Testis (tissue), 3 donors: ENCODE measurements around the gene CDYL2. TPM values are rescaled to one million over a fixed set of nuclear protein-coding genes. Genes with fewer than 3 reads are reported as not detected.

Experiments
- DNase-seq: peaks from one replicate; pipeline ENCODE4 v3.0.0-alpha.2; 2019
- H3K27ac ChIP-seq, 2 donors: fragments of 200-600 bp; sonication (generic); one replicate each; pipeline ENCODE4 v1.5.1; 2019
- H3K27me3 ChIP-seq: fragments of 200-600 bp; sonication (generic); one replicate; pipeline ENCODE4 v1.5.1; 2019
- H3K36me3 ChIP-seq: fragments of 200-600 bp; sonication (generic); one replicate; pipeline ENCODE4 v1.5.1; 2017; ENCODE audit warnings: low read depth; ENCODE audit errors: missing control alignments
- H3K4me1 ChIP-seq: fragments of 200-600 bp; sonication (generic); one replicate; pipeline ENCODE4 v1.5.1; 2019
- H3K4me3 ChIP-seq, 2 donors: fragments of 200-600 bp; sonication (generic); one replicate each; pipeline ENCODE4 v1.5.1; 2017 to 2019
- H3K9me3 ChIP-seq: fragments of 200-600 bp; sonication (generic); one replicate; pipeline ENCODE4 v1.5.1; 2017
- POLR2A ChIP-seq: fragments of 450-650 bp; IDR thresholded peaks from one replicate; pipeline ENCODE4 v1.6.1; 2017; ENCODE audit warnings: antibody characterized with exemption, mild to moderate bottlenecking, moderate library complexity
- WGBS, 2 donors: methylation state at CpG; one replicate each; pipeline ENCODE4 v1.1.5; 2018; 5-methylcytosine and 5-hydroxymethylcytosine counted together
- intact Hi-C: fragments of 100-400 bp; cut with DNase I; formaldehyde crosslinking; loops from one replicate; pipeline ENCODE4 v1.15.1; 2023; ENCODE audit warnings: low total_unique reads
- polyA plus RNA-seq: library from polyadenylated mRNA; stranded (reverse); fragments of 350-450 nt; fragmentation: Illumina TruSeq; extraction: RNeasy Lipid Tissue Mini Kit (QIAGEN cat#74804); gene quantifications from one replicate; pipeline ENCODE4 v1.2.3, GENCODE V29; 2014; ENCODE audit warnings: low read depth, low replicate concordance; ENCODE audit not compliant: insufficient read depth
- total RNA-seq, 2 donors: library from RNA; depleted of rRNA; stranded (reverse); fragments of >200 nt; gene quantifications; one replicate each; pipeline ENCODE4 v1.2.3, GENCODE V29; 2016
- TF ChIP-seq, protein P1 (sequence below), 3 experiments: fragments of 450-650 bp in 2 of 3; fragments of 200-600 bp in 1 of 3; sonication (generic) in 1 of 3; IDR thresholded peaks; one replicate each; pipeline ENCODE4 v1.5.1; 2016 to 2019; ENCODE audit warnings: antibody characterized with exemption in 3 of 3, mild to moderate bottlenecking in 2 of 3, moderate library complexity in 1 of 3

Gene CDYL2
- total and polyA plus RNA-seq, 3 donors from 2014 or later = 31.2 to 63.7 (median 60.4) TPM

- 74% methylated on average over 2 of the region's 3 CpGs for WGBS, 2 donors
- Histone ChIP-seq H3K9me3 (no peaks in the 10 kb centered on the region), H3K4me3 (no peak overlapping the region), H3K27ac (no peak overlapping the region), H3K27me3 (no peaks in the 10 kb centered on the region), H3K4me1 (no peaks in the 10 kb centered on the region), H3K36me3 (no peaks in the 10 kb centered on the region)
- intact Hi-C loops = no loop called here
- no peak for TF ChIP-seq POLR2A
- TF ChIP-seq, protein P1, sequence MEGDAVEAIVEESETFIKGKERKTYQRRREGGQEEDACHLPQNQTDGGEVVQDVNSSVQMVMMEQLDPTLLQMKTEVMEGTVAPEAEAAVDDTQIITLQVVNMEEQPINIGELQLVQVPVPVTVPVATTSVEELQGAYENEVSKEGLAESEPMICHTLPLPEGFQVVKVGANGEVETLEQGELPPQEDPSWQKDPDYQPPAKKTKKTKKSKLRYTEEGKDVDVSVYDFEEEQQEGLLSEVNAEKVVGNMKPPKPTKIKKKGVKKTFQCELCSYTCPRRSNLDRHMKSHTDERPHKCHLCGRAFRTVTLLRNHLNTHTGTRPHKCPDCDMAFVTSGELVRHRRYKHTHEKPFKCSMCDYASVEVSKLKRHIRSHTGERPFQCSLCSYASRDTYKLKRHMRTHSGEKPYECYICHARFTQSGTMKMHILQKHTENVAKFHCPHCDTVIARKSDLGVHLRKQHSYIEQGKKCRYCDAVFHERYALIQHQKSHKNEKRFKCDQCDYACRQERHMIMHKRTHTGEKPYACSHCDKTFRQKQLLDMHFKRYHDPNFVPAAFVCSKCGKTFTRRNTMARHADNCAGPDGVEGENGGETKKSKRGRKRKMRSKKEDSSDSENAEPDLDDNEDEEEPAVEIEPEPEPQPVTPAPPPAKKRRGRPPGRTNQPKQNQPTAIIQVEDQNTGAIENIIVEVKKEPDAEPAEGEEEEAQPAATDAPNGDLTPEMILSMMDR (IDR thresholded peaks at IDR 0.05) = no peak
- no peak for DNase-seq
These were observed 247.9 kb downstream of the CDYL2 start for GRCh38 chr16:80556481-80556880.

GRCh38 chr16:80554033-80554432 lies 250.4 kb downstream of the CDYL2 start:
- no peak overlapping the region for H3K4me3 ChIP-seq

DNA sequence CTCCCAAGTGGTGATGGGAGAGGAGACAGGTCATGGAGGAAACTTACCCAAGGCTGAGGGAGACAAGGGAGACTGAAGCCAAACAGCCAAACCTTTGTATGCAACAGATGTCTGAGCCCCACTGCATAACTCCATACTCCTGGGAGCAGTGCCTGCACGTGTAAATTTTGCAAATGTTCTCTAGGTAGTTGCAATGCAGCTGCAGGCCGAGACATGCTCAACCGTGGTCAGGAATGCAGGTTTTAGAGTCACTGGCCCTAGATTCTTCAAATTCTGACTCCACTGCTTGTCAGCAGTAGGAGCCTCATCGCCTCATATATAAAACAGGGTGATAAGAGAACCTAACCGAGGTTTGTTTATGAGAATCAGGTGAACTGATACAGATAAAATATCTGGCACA lies 252.1 kb downstream of the CDYL2 start:
- no peak overlapping the region for H3K4me3 ChIP-seq
- DNase-seq = no peak
- no peaks in the 10 kb centered on the region for H3K27me3 ChIP-seq
- no peaks in the 10 kb centered on the region for H3K4me1 ChIP-seq
- H3K9me3 ChIP-seq = no peaks in the 10 kb centered on the region
- no peak for TF ChIP-seq POLR2A
- no peak overlapping the region for H3K27ac ChIP-seq
- intact Hi-C loops = no loop called here
- WGBS, 2 donors = 58 to 60% methylated on average over 5 of the region's 5 CpGs
- no peaks in the 10 kb centered on the region for H3K36me3 ChIP-seq

More at GRCh38 chr16:80554033-80554432, 250.4 kb downstream of the CDYL2 start:
- Histone ChIP-seq H3K27me3 (no peaks in the 10 kb centered on the region), H3K27ac (no peak overlapping the region), H3K36me3 (no peaks in the 10 kb centered on the region), H3K9me3 (no peaks in the 10 kb centered on the region), H3K4me1 (no peaks in the 10 kb centered on the region)
- intact Hi-C loops = no loop called here
- TF ChIP-seq, protein P1 (IDR thresholded peaks at IDR 0.05) = no peak
- no peak for TF ChIP-seq POLR2A
- WGBS, 2 donors = 33 to 39% methylated on average over 2 of the region's 2 CpGs
- no peak for DNase-seq

Other genes starting within 250 kb of the CDYL2 start
- 10 to 100 TPM; 63.7 to 84.1 TPM for gene CMC2, start 202.3 kb upstream of the CDYL2 start, total RNA-seq
- gene CMC2, start 202.3 kb upstream of the CDYL2 start, polyA plus RNA-seq = 184 TPM
- gene CENPN, start 202.6 kb upstream of the CDYL2 start, total RNA-seq = 10 to 100 TPM; 11.5 to 39.1 TPM
- gene CENPN, start 202.6 kb upstream of the CDYL2 start, polyA plus RNA-seq = 19.3 TPM
- gene ATMIN, start 231.2 kb upstream of the CDYL2 start, total RNA-seq = 10 to 100 TPM; 53.6 to 65.2 TPM
- 97.3 TPM for gene ATMIN, start 231.2 kb upstream of the CDYL2 start, polyA plus RNA-seq